ENCODE measurements around the gene DICER1.

- TF ChIP-seq GATA2 (IDR thresholded peaks at IDR 0.05; ENCODE audit: low read depth, low read length) (no peak), GATA3 (IDR thresholded peaks at IDR 0.05; ENCODE audit: low read depth, low read length) (no peak)
Measured at GRCh38 chr14:95043732-95044462, 113.4 kb downstream of the DICER1 start.

Data from SH-SY5Y (cell line).